ENCODE measurements around the gene EBF3.

The EBF3 gene

GRCh38 chr10:129888784-129889616 is 75.1 kb downstream of the EBF3 start:
- H3K9ac ChIP-seq (ENCODE audit: insufficient read length): no peak overlapping the region
- no peak overlapping the region for H3K27ac ChIP-seq
- TF ChIP-seq FOXP2 (optimal IDR thresholded peaks at IDR 0.05; ENCODE audit: control extremely low read depth, extremely low read length, insufficient read depth): no peak
- no peak for TF ChIP-seq EZH2 (IDR thresholded peaks at IDR 0.05)
- no peak for TF ChIP-seq POLR2AphosphoS5 (IDR thresholded peaks at IDR 0.05; ENCODE audit: borderline replicate concordance, low read depth, low read length)
- H3K4me3 ChIP-seq: no peak overlapping the region
- no peak for DNase-seq (ENCODE audit: low read depth, low spot score)
- no peaks in the 10 kb centered on the region for H3K9me3 ChIP-seq (ENCODE audit: low read depth, low read length)
- peaks cover 8% of the 10 kb centered on the region; the same call in 1 of the 2 replicates for H3K36me3 ChIP-seq (ENCODE audit: insufficient read depth, low read length)

- Histone ChIP-seq H3K9me3 (ENCODE audit: low read depth, low read length) (no peaks in the 10 kb centered on the region), H3K9ac (ENCODE audit: insufficient read length) (no peak overlapping the region), H3K36me3 (ENCODE audit: insufficient read depth, low read length) (peaks cover 8% of the 10 kb centered on the region; the same call in 1 of the 2 replicates), H3K4me3 (no peak overlapping the region), H3K27ac (no peak overlapping the region)
- TF ChIP-seq POLR2AphosphoS5 (IDR thresholded peaks at IDR 0.05; ENCODE audit: borderline replicate concordance, low read depth, low read length): no peak
- TF ChIP-seq EZH2 (IDR thresholded peaks at IDR 0.05): no peak
- TF ChIP-seq FOXP2 (optimal IDR thresholded peaks at IDR 0.05; ENCODE audit: control extremely low read depth, extremely low read length, insufficient read depth): no peak
- DNase-seq (ENCODE audit: low read depth, low spot score): no peak
These were observed 75.9 kb downstream of the EBF3 start for GRCh38 chr10:129887986-129888783.

GRCh38 chr10:129887381-129887905 is 76.6 kb downstream of the EBF3 start:
- no peak for DNase-seq (ENCODE audit: low read depth, low spot score)
- Histone ChIP-seq H3K9ac (ENCODE audit: insufficient read length) (no peak overlapping the region), H3K4me3 (no peak overlapping the region), H3K9me3 (ENCODE audit: low read depth, low read length) (no peaks in the 10 kb centered on the region), H3K27ac (no peak overlapping the region), H3K36me3 (ENCODE audit: insufficient read depth, low read length) (peaks cover 8% of the 10 kb centered on the region; the same call in 1 of the 2 replicates)
- TF ChIP-seq EZH2 (IDR thresholded peaks at IDR 0.05) (no peak), POLR2AphosphoS5 (IDR thresholded peaks at IDR 0.05; ENCODE audit: borderline replicate concordance, low read depth, low read length) (no peak), FOXP2 (optimal IDR thresholded peaks at IDR 0.05; ENCODE audit: control extremely low read depth, extremely low read length, insufficient read depth) (no peak)

GRCh38 chr10:129886263-129886662 is 77.8 kb downstream of the EBF3 start:
- Histone ChIP-seq H3K9me3 (ENCODE audit: low read depth, low read length) (no peaks in the 10 kb centered on the region), H3K4me3 (no peak overlapping the region), H3K27ac (no peak overlapping the region), H3K9ac (ENCODE audit: insufficient read length) (no peak overlapping the region), H3K36me3 (ENCODE audit: insufficient read depth, low read length) (peaks cover 8% of the 10 kb centered on the region; the same call in 1 of the 2 replicates)
- DNase-seq (ENCODE audit: low read depth, low spot score): no peak
- TF ChIP-seq POLR2AphosphoS5 (IDR thresholded peaks at IDR 0.05; ENCODE audit: borderline replicate concordance, low read depth, low read length) (no peak), FOXP2 (optimal IDR thresholded peaks at IDR 0.05; ENCODE audit: control extremely low read depth, extremely low read length, insufficient read depth) (no peak), EZH2 (IDR thresholded peaks at IDR 0.05) (no peak)

- no peak for DNase-seq (ENCODE audit: low read depth, low spot score)
- TF ChIP-seq EZH2 (IDR thresholded peaks at IDR 0.05) (no peak), POLR2AphosphoS5 (IDR thresholded peaks at IDR 0.05; ENCODE audit: borderline replicate concordance, low read depth, low read length) (no peak), FOXP2 (optimal IDR thresholded peaks at IDR 0.05; ENCODE audit: control extremely low read depth, extremely low read length, insufficient read depth) (no peak)
- peaks cover 8% of the 10 kb centered on the region; the same call in 1 of the 2 replicates for H3K36me3 ChIP-seq (ENCODE audit: insufficient read depth, low read length)
- no peak overlapping the region for H3K27ac ChIP-seq
- H3K9ac ChIP-seq (ENCODE audit: insufficient read length): no peak overlapping the region
- H3K9me3 ChIP-seq (ENCODE audit: low read depth, low read length): no peaks in the 10 kb centered on the region
- no peak overlapping the region for H3K4me3 ChIP-seq
These were observed 78.5 kb downstream of the EBF3 start for GRCh38 chr10:129885526-129885925.

GRCh38 chr10:129884398-129885078 is 79.5 kb downstream of the EBF3 start:
- H3K27ac ChIP-seq: no peak overlapping the region
- DNase-seq (ENCODE audit: low read depth, low spot score): no peak
- H3K4me3 ChIP-seq: no peak overlapping the region
- TF ChIP-seq FOXP2 (optimal IDR thresholded peaks at IDR 0.05; ENCODE audit: control extremely low read depth, extremely low read length, insufficient read depth) (no peak), POLR2AphosphoS5 (IDR thresholded peaks at IDR 0.05; ENCODE audit: borderline replicate concordance, low read depth, low read length) (no peak), EZH2 (IDR thresholded peaks at IDR 0.05) (no peak)
- no peaks in the 10 kb centered on the region for H3K9me3 ChIP-seq (ENCODE audit: low read depth, low read length)
- H3K36me3 ChIP-seq (ENCODE audit: insufficient read depth, low read length): peaks cover 8% of the 10 kb centered on the region; the same call in 1 of the 2 replicates
- H3K9ac ChIP-seq (ENCODE audit: insufficient read length): no peak overlapping the region

GRCh38 chr10:129883626-129884397 is 80.3 kb downstream of the EBF3 start:
- Histone ChIP-seq H3K27ac (no peak overlapping the region), H3K4me3 (no peak overlapping the region), H3K36me3 (ENCODE audit: insufficient read depth, low read length) (peaks cover 8% of the 10 kb centered on the region; the same call in 1 of the 2 replicates), H3K9ac (ENCODE audit: insufficient read length) (no peak overlapping the region), H3K9me3 (ENCODE audit: low read depth, low read length) (no peaks in the 10 kb centered on the region)
- TF ChIP-seq FOXP2 (optimal IDR thresholded peaks at IDR 0.05; ENCODE audit: control extremely low read depth, extremely low read length, insufficient read depth) (no peak), POLR2AphosphoS5 (IDR thresholded peaks at IDR 0.05; ENCODE audit: borderline replicate concordance, low read depth, low read length) (no peak), EZH2 (IDR thresholded peaks at IDR 0.05) (no peak)
- no peak for DNase-seq (ENCODE audit: low read depth, low spot score)
